Panc1 (cell line): ENCODE data around the gene NEMP1.
A peak's percentile ranks its signal among the peaks of the same experiment; 100 is the strongest.

Source experiments
- POLR2AphosphoS5 ChIP-seq: IDR thresholded peaks from 2 replicates; pipeline ENCODE4 v1.6.1; 2012; ENCODE audit warnings: mild to moderate bottlenecking, low read depth, low read length, moderate library complexity
- SIN3A ChIP-seq: IDR thresholded peaks from 2 replicates; pipeline ENCODE4 v1.6.1; 2012; ENCODE audit warnings: low read depth, mild to moderate bottlenecking, low read length, moderate library complexity, borderline replicate concordance; ENCODE audit not compliant: insufficient read depth
- TCF7L2 ChIP-seq: IDR thresholded peaks from 2 replicates; pipeline ENCODE4 v1.6.1; 2011; ENCODE audit warnings: mild to moderate bottlenecking, low read depth, low read length, inconsistent platforms
- TF ChIP-seq, protein P1 (sequence below): fragments of 450-650 bp; IDR thresholded peaks from 2 replicates; pipeline ENCODE4 v1.5.1; 2017; ENCODE audit warnings: mild to moderate bottlenecking
- TF ChIP-seq, protein P2 (sequence below), 2 experiments: IDR thresholded peaks; 2 replicates each; pipeline ENCODE4 v1.6.1; 2011 to 2012; ENCODE audit warnings: low read depth in 2 of 2, control low read depth in 1 of 2, low read length in 1 of 2, mild to moderate bottlenecking in 1 of 2, moderate library complexity in 1 of 2; ENCODE audit not compliant: insufficient read depth in 1 of 2

GRCh38 chr12:57005980-57006808 is 72.4 kb downstream of the NEMP1 start, which contains the start of gene ZBTB39:
- TF ChIP-seq, protein P1, sequence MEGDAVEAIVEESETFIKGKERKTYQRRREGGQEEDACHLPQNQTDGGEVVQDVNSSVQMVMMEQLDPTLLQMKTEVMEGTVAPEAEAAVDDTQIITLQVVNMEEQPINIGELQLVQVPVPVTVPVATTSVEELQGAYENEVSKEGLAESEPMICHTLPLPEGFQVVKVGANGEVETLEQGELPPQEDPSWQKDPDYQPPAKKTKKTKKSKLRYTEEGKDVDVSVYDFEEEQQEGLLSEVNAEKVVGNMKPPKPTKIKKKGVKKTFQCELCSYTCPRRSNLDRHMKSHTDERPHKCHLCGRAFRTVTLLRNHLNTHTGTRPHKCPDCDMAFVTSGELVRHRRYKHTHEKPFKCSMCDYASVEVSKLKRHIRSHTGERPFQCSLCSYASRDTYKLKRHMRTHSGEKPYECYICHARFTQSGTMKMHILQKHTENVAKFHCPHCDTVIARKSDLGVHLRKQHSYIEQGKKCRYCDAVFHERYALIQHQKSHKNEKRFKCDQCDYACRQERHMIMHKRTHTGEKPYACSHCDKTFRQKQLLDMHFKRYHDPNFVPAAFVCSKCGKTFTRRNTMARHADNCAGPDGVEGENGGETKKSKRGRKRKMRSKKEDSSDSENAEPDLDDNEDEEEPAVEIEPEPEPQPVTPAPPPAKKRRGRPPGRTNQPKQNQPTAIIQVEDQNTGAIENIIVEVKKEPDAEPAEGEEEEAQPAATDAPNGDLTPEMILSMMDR = peak; percentile 98
- peak; percentile 53; the same call in 1 of the 2 replicates for TF ChIP-seq SIN3A
- no peak for TF ChIP-seq POLR2AphosphoS5
- TF ChIP-seq, protein P2, sequence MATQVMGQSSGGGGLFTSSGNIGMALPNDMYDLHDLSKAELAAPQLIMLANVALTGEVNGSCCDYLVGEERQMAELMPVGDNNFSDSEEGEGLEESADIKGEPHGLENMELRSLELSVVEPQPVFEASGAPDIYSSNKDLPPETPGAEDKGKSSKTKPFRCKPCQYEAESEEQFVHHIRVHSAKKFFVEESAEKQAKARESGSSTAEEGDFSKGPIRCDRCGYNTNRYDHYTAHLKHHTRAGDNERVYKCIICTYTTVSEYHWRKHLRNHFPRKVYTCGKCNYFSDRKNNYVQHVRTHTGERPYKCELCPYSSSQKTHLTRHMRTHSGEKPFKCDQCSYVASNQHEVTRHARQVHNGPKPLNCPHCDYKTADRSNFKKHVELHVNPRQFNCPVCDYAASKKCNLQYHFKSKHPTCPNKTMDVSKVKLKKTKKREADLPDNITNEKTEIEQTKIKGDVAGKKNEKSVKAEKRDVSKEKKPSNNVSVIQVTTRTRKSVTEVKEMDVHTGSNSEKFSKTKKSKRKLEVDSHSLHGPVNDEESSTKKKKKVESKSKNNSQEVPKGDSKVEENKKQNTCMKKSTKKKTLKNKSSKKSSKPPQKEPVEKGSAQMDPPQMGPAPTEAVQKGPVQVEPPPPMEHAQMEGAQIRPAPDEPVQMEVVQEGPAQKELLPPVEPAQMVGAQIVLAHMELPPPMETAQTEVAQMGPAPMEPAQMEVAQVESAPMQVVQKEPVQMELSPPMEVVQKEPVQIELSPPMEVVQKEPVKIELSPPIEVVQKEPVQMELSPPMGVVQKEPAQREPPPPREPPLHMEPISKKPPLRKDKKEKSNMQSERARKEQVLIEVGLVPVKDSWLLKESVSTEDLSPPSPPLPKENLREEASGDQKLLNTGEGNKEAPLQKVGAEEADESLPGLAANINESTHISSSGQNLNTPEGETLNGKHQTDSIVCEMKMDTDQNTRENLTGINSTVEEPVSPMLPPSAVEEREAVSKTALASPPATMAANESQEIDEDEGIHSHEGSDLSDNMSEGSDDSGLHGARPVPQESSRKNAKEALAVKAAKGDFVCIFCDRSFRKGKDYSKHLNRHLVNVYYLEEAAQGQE (IDR thresholded peaks at IDR 0.05; ENCODE audit: insufficient read depth in 1 of 2, low read depth in 2 of 2, low read length in 1 of 2) = no peak
- no peak for TF ChIP-seq TCF7L2
